B cell (primary cell): Measurements from ENCODE around the gene C19orf53.

Experiments
- CTCF ChIP-seq: fragments of 200-600 bp; IDR thresholded peaks from one replicate; pipeline ENCODE4 v1.8.0; 2022; ENCODE audit warnings: antibody characterized with exemption, mild to moderate bottlenecking
- EZH2 ChIP-seq: IDR thresholded peaks from 2 replicates; pipeline ENCODE4 v1.6.1; 2012; ENCODE audit warnings: borderline replicate concordance, low read depth, mild to moderate bottlenecking, moderate library complexity, low read length; ENCODE audit not compliant: insufficient read depth, poor library complexity, severe bottlenecking

DNA sequence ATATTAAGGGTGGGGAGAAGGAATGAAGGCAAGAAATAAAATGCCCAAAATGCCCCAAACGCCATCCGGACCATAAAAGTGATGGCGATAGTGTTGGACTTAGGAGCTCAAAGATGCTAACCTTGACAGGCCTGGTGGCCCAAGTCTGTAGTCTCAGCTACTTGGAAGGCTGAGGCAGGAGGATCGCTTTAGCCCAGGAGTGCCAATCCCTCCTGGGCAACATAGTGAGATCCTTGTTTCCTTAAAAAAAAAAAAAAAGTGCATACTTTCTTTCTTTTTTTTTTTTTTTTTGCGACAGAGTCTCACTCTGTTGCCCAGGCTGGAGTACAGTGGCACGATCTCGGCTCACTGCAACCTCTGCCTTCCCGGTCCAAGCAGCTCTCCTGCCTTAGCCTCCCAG lies 41.9 kb upstream of the C19orf53 start:
- no peak for TF ChIP-seq CTCF
- no peak for TF ChIP-seq EZH2
